Activated T-helper 1 cell treated with Interleukin-2 at 50 U/mL for 16 hours (primary cell): ENCODE measurements around the gene GFOD1.
"Not testable (repeated sequence)": the region's sequence is repeated elsewhere in the genome, so short reads cannot be mapped to it uniquely, and the experiment has no call there.

Source experiments
- DNase-seq: peaks from one replicate; pipeline ENCODE4 v3.0.0-alpha.2; 2020; ENCODE audit warnings: low read depth

GFOD1 gene

GRCh38 chr6:13439644-13440043 lies 47.8 kb downstream of the GFOD1 start:
- no peak for DNase-seq

GRCh38 chr6:13438126-13438525 lies 49.3 kb downstream of the GFOD1 start:
- DNase-seq: no peak

- DNase-seq: no peak
These were observed 50.0 kb downstream of the GFOD1 start for GRCh38 chr6:13437218-13437996.

DNA sequence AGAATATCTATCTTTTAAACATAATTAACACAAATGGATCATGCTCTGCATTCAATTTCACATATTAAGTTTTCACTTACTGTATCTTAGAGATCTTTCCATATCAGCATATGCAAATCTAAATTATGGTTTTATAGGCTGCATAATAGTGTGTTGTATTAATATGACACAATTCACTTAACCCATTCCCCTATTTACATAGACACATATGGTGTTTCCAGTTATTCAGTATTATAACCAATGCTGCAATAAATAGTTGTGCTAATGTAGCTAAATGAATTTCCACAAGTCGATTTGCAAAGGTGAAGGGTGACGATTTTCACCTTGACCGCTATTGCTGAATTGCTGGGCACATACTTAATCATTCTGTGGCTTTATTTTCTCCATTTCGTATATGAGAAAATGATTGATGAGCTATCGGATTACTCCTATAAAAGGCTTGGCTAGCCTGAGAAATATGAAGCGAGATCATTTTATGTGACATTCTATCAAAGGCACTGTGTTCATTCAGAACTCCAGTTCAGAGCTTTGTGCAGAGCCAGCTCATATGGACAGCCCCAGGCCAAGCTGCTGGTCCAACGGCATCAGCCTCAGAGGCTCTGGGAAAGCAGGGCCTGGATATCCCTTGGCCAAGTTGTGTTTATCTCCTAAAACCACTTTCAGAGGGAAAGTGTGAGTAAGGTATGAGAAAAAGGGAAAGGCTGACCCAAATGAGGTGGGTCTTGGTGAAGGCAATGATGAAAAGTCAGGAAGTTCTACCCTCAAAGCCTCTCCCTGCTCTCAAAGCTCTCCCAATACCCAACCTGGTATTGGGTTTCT lies 50.8 kb downstream of the GFOD1 start:
- DNase-seq: no peak

GRCh38 chr6:13435477-13436246 lies 51.7 kb downstream of the GFOD1 start:
- DNase-seq: no peak

GRCh38 chr6:13434777-13435176 lies 52.6 kb downstream of the GFOD1 start:
- DNase-seq: no peak

DNA sequence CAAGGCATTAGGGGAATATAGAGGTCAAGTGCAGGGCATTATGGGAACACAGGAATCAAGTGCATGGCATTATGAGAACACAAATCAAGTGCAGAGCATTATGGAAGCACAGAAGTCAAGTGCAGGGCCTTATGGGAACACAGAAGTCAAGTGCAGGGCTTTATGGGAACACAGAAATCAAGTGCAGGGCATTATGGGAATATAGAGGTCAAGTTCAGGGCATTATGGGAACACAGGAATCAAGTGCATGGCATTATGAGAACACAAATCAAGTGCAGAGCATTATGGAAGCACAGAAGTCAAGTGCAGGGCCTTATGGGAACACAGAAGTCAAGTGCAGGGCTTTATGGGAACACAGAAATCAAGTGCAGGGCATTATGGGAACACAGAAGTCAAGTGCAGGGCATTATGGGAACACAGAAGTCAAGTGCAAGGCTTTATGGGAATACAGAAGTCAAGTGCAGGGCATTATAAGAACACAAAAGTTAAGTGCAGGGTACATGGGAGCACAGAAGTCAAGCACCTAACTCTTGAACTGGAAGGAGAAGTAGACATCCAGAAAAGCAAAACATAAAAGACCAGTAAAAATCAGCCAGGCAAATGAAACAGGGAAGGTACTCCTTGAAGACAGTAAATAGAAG lies 53.1 kb downstream of the GFOD1 start:
- DNase-seq: not testable (repeated sequence)

DNA sequence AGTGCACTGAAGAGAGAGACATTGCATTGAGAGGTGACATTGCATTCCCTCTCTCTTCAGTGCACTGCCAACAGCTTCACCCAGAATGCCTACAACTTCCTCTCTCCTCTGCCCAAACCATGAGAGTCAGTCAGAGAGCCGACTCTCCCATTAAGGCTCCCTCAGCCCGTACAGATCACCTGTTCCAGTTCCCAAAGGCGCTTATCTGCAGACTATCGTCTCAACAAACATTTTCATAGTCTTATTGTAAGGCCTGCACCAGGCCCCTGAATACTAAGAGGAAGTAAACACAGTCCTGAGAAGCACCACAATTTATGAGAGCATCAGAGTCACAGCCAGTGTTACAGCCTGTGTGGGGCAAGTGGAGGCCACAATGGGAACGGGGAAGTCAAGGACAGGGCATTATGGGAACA lies 53.7 kb downstream of the GFOD1 start:
- DNase-seq: no peak

- no peak for DNase-seq
These were observed 54.7 kb downstream of the GFOD1 start for GRCh38 chr6:13432526-13433184.

DNA sequence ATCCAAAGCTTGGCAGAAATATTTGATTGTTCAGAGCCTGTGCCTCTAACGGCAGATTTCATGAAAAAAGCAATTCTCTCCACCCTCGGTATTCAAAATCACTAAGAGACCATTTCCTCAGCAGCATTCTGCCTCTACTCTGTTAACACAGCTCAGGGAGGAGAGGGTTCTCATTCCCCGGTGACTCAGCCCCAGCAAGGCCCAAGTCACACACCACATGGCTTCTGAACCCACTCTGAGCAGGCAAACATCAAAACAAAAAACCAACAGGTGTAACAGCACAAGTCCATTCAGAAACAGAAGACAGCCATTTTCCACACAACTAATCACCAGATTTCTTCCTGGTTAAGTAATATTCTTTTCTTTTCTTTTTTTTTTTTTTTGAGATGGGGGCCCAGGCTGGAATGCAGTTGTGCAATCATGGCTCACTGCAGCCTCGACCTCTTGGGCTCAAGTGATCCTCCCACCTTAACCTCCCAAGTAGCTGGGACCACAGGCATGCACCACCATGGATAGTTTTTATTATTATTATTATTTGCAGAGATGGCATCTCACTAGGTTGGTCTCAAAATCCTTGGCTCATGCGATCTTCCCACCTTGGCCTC lies 55.4 kb downstream of the GFOD1 start:
- no peak for DNase-seq

DNA sequence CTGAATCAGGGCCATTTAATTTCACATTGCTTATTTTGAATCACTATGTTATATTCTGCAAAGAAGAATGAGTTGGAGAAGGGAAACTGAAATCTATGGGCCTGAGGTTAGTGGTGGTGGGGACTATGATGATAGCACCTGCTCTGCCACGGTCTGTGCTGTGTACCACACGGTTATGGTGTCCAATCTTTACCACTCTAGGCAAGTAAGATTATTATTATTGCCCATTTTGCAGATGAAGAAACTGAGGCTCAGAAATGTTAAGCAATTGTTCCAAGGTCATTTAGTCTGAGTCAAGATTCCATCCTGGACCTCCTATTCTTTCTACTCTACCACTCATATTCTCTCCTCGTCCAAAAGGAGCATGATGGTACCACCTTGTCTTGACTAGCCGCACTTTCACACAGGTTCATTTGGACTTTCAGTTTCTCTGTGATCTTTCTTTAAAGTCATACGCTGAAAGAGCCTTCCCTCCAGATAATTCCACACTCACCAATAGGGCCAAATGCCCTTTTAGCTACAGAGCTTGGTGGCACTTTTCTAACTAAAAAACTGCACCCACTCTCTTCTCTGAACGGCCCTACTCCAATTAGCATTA lies 56.2 kb downstream of the GFOD1 start:
- no peak for DNase-seq

DNA sequence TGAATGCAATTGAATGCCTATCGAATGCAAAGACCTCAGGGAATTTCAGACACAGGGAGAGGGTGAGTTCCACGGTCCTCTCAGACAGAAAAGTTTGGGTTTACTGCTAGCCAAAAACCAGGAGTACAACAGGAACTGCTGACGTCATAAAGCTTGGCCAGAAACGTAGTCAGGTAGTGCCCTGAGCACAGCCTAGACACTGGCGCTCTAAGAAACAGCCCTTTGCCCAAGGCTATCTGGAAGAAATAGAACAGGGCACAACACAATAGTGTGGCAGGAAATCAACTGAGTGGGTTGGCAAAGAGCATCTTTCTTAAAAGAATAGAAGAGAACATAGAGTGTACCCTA lies 58.0 kb downstream of the GFOD1 start:
- DNase-seq: no peak

DNA sequence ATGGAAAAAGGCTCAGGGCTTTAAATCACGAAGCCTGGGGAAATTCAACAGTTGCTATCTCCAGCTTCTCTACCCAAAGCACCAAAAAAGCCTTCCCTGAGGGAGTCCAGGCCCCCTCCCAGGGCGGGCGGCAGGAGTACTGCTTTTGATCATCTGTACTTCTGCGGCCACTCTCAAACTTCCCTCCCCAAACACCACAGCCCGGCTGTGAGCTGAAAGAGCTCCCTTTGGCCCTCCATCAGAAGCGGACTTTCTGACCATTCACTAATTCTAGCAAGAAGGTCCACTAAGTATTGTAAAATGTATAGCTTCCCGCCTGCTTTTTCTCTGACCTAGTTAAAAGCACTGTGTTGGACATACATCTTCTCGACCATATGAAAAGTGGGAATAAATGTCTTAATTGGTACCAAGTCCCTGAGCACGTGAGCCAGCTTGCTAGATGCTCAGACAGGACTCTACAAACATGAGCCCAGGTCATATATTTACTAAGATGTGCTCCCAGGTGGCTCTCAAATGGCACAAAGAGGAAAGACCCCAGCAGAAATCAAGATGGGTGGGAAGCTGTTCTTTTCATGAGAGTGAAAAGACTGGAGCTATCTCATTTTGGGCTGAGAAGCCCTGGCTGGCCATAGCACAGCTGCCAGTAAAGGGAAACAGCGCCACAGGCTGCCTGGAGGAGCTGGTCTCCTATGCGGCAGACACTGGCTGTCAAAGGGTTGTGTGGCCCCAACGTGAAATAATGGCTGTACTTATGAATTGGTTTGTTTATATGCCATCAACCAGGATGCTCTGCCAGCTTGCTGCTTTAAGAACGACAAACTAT lies 58.6 kb downstream of the GFOD1 start:
- DNase-seq: no peak

- peak; percentile 23 for DNase-seq
These were observed 59.4 kb downstream of the GFOD1 start for GRCh38 chr6:13427801-13428582.

- no peak for DNase-seq
These were observed 60.1 kb downstream of the GFOD1 start for GRCh38 chr6:13427316-13427715.

GRCh38 chr6:13425943-13426931 lies 61.2 kb downstream of the GFOD1 start:
- no peak for DNase-seq

- no peak for DNase-seq
These were observed 62.0 kb downstream of the GFOD1 start for GRCh38 chr6:13425270-13425873.
